Left ventricle myocardium inferior (tissue), 1 donor: ENCODE data around the gene P2RX6. TPM values are rescaled to one million over a fixed set of nuclear protein-coding genes. Genes with fewer than 3 reads are reported as not detected.

Experiments used
- DNase-seq: peaks from one replicate; pipeline ENCODE4 v3.0.0-alpha.2; 2020
- H3K27ac ChIP-seq: fragments of 200-600 bp; replicated peaks from 2 replicates; pipeline ENCODE4 v1.8.0; 2021
- H3K27me3 ChIP-seq: fragments of 200-600 bp; 2 replicates; pipeline ENCODE4 v1.8.0; 2021; ENCODE audit warnings: low read depth
- H3K36me3 ChIP-seq: fragments of 200-600 bp; 2 replicates; pipeline ENCODE4 v1.8.0; 2021
- H3K4me1 ChIP-seq: fragments of 200-600 bp; 2 replicates; pipeline ENCODE4 v1.8.0; 2021
- H3K4me3 ChIP-seq: fragments of 200-600 bp; 2 replicates; pipeline ENCODE4 v1.8.0; 2021; ENCODE audit warnings: mild to moderate bottlenecking, moderate library complexity
- H3K9me3 ChIP-seq: fragments of 200-600 bp; replicated peaks from 2 replicates; pipeline ENCODE4 v1.8.0; 2021
- intact Hi-C: fragments of 100-400 bp; cut with micrococcal nuclease; formaldehyde crosslinking; loops from one replicate; pipeline ENCODE4 v1.11.0; 2022
- total RNA-seq: library from RNA; stranded (reverse); fragmentation: NEBNext Ultra II Directional; extraction: Animal tissue kit (Norgen Biotek cat#: 25700); gene quantifications from one replicate; pipeline ENCODE4 v1.2.1, GENCODE V29; 2021
- TF ChIP-seq, protein P1 (sequence below): fragments of 200-600 bp; IDR thresholded peaks from 2 replicates; pipeline ENCODE4 v1.8.0; 2021; ENCODE audit warnings: antibody characterized with exemption, mild to moderate bottlenecking, borderline replicate concordance
- donor health status: DM: no; HTN: yes; CAD: no; lungs with severe emphysema.

Gene P2RX6
- total RNA-seq, 1 donor from 2014 or later = 3.5 TPM

DNA sequence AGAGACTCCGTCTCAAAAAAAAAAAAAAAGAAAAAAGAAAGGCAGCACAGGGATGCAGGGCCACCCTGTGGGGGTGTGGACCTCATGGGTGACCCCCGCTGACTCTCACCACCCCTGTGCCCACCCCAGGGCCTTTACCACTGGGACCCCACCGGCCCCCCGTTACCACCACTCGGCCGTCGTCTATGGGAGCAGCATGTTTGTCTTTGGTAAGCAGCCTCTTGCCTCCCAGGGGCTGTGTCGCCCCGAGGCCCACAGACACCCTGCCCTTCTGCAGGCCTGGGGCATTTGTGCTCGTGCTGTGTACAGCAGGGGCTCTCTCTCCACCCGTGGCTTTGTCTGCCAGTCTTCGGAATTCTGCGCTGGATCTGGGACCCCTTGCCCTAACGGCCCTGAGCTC is 27.6 kb upstream of the P2RX6 start:
- Histone ChIP-seq H3K36me3 (peaks cover 51% of the 10 kb centered on the region), H3K27ac (no peak overlapping the region), H3K27me3 (no peaks in the 10 kb centered on the region), H3K9me3 (no peaks in the 10 kb centered on the region), H3K4me3 (no peak overlapping the region), H3K4me1 (peaks cover 13% of the 10 kb centered on the region)
- TF ChIP-seq, protein P1, sequence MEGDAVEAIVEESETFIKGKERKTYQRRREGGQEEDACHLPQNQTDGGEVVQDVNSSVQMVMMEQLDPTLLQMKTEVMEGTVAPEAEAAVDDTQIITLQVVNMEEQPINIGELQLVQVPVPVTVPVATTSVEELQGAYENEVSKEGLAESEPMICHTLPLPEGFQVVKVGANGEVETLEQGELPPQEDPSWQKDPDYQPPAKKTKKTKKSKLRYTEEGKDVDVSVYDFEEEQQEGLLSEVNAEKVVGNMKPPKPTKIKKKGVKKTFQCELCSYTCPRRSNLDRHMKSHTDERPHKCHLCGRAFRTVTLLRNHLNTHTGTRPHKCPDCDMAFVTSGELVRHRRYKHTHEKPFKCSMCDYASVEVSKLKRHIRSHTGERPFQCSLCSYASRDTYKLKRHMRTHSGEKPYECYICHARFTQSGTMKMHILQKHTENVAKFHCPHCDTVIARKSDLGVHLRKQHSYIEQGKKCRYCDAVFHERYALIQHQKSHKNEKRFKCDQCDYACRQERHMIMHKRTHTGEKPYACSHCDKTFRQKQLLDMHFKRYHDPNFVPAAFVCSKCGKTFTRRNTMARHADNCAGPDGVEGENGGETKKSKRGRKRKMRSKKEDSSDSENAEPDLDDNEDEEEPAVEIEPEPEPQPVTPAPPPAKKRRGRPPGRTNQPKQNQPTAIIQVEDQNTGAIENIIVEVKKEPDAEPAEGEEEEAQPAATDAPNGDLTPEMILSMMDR = no peak
- intact Hi-C loops = no loop called here
- DNase-seq = no peak

DNA sequence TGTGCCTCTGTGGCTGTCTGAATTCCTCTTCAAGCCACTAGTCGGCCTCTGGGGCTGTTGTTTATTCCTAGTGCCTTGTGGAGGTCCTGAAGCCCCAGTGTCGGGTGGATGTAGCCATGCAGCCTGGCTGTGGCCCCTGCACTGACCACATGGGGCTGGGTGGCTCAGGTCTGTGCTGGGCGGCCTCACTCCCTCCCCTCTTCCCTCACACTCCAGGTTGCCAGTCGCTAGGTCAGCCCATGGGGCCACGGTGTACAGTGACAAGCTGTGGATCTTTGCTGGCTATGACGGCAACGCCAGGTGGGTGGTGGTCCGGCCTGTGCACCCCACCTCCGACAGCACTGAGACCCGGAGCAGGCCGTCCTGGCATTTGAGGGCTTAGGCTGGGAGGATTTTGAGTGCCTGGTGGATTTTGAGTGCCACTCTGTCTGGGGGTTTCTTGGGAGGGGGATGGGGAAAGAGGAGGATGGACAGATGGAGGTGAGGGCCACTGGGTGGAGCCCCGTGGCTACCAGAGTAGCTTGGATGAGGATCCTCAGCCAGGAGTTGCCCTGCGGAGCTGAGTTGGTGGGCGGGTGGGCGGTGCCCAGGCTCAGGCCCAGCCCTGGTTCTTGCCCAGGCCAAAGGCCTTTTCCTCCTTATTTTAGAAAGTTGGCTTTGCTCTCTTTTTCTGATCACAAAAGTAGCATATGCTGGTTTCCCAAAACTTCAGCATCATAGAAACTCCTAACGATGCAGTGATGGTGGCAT is 26.2 kb upstream of the P2RX6 start:
- Histone ChIP-seq H3K27me3 (no peaks in the 10 kb centered on the region), H3K36me3 (peaks cover 64% of the 10 kb centered on the region), H3K4me3 (no peak overlapping the region), H3K27ac (no peak overlapping the region), H3K4me1 (no peaks in the 10 kb centered on the region), H3K9me3 (no peaks in the 10 kb centered on the region)
- TF ChIP-seq, protein P1 = no peak
- DNase-seq = no peak
- intact Hi-C loops = no loop called here

DNA sequence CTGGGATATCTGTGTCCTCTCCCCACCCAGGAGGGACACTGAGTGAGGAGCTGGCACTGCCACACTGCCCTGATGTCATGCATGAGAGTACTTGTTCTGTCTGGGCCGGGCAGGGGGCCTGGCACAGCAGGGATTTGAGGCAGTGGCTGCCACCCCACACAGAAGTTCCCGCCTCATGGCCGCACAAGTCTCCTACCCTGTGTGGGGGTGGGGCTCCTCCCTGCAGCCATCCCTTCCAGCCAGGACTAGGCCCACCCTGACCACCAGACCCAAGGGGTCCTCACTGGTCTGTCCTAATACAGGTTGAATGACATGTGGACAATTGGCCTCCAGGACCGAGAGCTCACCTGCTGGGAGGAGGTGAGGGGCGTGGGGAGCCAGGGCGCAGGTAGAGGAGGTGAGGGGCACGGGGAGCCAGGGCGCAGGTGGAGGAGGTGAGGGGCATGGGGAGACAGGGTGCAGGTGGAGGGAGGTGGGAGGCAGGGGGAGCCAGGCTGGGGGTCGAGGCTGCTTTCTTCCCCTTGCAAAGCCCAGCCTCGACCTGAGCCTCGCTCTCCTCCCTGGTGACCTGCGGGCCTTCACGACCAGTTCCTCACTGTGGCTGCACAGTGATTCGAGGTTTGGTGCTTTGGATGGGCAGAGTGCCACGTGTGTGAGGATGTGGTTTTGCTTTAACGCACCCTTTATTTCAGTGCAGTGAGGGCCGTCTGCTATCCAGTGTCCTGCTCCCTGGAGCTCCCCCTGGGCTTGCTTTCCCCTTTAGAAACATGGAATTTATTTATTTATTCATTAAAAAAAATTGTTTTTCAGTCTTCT is 25.4 kb upstream of the P2RX6 start:
- Histone ChIP-seq H3K27me3 (no peaks in the 10 kb centered on the region), H3K4me1 (no peaks in the 10 kb centered on the region), H3K36me3 (peaks cover 67% of the 10 kb centered on the region), H3K9me3 (no peaks in the 10 kb centered on the region), H3K4me3 (no peak overlapping the region), H3K27ac (no peak overlapping the region)
- DNase-seq = no peak
- intact Hi-C loops = no loop called here
- TF ChIP-seq, protein P1 = no peak

DNA sequence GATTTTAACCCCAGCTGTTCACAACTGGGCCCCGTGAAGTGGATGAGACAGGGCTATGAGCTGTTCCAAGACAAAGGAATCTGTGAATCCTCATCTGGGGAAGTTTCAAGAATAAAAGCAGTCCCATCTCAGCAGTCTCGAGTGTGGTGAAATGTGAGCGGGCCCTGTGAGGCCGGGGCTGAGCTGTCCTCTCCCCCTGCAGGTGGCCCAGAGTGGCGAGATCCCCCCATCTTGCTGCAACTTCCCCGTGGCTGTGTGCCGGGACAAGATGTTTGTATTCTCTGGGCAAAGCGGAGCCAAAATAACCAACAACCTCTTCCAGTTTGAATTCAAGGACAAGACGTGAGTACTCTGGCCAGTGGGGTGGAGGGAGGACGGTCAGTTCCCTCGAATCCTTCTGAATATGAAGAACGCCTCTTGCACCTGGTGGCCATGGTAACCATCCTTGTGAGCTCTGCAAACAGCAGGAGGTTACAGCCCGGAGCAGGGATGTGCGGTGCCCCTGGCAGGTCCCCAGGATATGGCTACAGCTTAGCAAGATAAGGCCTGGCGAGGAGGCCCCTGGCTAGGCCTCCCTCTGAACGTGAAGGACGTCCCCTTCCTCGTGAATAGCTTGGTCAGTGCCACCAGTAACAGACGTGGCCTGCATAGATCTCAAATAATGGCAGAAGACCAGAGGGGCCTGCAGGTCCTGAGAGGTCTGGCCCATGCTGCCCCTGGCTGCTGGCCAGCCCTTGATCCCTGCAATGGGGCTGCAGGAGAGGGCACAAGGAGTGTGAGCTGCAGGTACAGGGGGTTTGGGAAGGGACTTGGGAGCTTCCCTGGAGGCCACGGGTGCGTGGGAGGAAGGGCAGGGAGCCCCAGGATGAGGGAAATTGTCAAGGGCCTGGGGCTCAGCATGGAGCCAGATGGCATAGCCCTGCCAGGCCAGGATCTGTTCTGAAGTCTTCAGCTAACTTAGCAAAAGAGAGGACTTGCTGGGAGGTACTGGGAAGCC is 24.5 kb upstream of the P2RX6 start:
- H3K27me3 ChIP-seq = no peaks in the 10 kb centered on the region
- TF ChIP-seq, protein P1 = no peak
- H3K4me3 ChIP-seq = no peak overlapping the region
- H3K9me3 ChIP-seq = no peaks in the 10 kb centered on the region
- DNase-seq = no peak
- no peak overlapping the region for H3K27ac ChIP-seq
- intact Hi-C loops = no loop called here
- no peaks in the 10 kb centered on the region for H3K4me1 ChIP-seq
- peaks cover 73% of the 10 kb centered on the region for H3K36me3 ChIP-seq
